Hepatic stellate cell (primary cell): ENCODE measurements around the gene ADCK2.
"Not testable (repeated sequence)": the region's sequence is repeated elsewhere in the genome, so short reads cannot be mapped to it uniquely, and the experiment has no call there.

ENCODE experiments used
- DNase-seq: peaks from one replicate; pipeline ENCODE4 v3.0.0; 2011; ENCODE audit warnings: low spot score

ADCK2 gene

DNA sequence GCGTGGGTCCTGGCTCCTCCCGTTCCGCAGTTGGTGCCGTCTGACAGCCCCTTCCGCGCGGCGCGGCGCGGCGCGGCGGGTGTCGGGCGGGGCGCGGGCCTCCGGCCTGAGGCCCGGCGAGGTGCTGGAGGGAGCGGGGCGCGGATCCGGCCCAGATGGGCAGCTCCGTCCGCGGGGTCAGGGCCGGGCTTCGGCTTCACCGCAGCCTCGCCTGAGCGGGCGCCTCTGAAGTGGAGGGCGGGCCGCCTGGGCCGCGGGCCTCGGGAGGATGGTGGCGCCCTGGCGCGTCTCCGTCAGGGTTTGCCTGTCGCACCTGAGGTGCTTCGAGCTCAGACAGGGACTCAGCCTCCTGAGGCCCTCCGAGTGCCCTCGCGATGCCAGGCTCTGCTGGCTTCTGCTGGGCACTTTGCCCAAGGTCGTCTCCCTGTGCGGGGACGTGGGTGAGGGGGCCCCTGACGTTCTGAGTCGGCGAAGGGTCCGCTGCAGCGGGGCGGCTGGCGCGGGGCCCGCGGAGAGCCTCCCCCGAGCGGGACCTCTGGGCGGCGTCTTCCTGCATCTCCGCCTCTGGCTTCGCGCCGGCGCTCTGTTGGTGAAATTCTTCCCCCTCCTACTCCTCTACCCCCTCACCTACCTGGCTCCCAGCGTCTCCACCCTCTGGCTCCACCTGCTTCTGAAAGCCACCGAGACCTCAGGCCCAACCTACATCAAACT lies 473 bp downstream of the ADCK2 start:
- peak; percentile 48 for DNase-seq

DNA sequence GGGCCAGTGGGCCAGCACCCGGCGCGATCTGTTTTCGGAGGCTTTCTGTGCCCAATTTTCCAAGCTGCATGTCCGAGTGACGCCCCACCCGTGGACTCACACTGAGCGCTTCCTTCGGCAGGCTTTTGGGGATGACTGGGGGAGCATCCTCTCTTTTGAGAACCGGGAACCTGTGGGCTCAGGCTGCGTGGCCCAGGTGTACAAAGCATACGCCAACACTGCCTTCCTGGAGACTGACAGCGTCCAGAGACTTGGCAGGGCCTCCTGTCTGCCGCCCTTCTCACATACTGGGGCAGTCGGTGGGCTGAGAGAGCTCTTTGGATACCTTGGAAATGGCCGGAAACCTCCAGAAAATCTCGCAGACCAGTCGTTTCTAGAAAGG lies 1.0 kb downstream of the ADCK2 start:
- no peak for DNase-seq

DNA sequence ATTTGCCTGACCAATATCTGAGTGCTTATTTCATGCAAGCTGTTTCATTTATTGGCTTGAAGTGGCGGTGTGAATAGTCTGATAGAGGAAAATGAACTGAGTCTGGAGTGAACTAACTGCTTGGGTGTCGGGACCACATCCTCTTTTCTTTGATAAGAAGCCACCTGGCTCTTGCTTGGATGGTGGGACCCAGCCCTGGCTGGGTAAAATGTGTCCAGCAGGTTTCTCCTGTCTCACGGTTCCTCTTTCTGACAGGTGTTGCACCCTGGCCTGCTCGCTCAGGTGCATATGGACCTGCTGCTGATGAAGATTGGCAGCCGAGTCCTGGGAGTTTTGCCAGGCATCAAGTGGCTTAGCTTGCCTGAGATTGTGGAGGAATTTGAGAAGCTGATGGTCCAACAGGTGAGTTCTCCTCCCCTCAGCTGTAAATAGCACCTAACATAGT lies 1.6 kb downstream of the ADCK2 start:
- DNase-seq: no peak

DNA sequence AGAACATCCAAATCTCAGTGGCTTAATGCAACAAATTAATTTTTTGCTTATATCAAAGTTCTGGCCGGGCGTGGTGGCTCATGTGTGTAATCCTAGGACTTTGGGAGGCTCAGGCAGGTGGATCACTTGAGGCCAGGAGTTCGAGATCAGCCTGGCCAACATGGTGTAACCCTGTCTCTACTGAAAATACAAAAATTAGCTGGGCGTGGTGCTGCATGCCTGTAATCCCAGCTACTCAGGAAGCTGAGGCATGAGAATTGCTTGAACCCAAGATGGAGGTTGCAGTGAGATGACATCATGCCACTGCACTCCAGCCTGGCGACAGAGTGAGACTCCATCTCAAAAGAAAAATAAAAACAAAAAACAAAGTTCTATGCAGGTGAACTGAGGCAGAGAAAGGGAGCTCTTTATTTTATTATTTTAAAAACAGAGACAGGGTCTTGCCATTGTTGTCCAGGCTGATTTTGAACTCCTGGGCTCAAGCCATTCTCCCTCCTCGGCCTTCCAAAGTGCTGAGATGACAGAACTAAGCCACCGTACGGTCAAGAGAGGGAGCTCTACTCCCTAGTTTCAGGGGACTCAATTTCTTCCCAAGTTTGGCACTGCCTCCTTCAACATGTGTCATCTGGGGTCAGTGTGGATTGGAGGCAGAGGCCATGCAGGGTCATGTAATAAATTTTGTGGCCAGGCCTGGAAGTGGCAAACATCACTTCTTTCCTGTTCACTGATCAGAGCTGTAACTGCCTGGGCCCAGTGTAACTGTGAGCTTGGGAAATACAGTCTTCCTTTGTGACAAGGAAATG lies 2.4 kb downstream of the ADCK2 start:
- peak; percentile 74 for DNase-seq

DNA sequence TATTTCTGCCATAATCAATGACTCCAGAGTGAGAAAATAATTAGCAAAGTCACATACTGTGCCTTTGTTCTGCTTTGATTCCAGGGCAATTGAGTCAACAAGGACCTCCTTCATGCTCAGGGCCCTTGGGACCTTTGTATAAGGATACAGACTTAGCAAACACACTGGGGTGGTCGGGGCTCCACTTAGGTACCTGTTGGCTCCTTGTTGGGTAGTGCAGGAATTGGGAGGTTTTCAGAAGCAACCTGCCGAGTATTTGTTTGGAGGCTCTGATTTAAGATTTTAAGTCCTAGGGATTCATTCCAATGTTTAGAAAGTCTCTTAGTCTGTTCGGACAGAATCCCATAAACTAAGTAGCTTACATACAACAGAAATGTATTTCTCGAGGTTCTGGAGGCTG lies 3.0 kb downstream of the ADCK2 start:
- DNase-seq: no peak

DNA sequence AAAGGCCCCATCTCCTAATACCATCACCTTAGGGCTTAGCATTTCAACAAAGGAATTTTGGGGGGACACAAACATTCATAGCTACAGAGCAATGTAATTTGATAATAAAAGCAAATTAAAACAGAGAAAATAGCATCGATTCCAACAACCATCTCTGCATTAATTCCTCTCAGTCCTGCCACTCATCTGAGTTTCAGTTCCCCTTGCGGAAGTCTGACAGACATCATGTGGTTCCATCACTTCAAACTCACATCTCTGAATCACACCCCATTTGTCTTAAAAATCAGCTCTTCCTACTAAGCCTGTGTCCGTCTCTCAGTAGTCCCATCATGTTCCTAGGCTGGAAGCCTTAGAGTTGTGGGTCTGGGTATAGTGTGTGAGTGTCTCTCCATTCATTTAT lies 3.6 kb downstream of the ADCK2 start:
- DNase-seq: no peak

DNA sequence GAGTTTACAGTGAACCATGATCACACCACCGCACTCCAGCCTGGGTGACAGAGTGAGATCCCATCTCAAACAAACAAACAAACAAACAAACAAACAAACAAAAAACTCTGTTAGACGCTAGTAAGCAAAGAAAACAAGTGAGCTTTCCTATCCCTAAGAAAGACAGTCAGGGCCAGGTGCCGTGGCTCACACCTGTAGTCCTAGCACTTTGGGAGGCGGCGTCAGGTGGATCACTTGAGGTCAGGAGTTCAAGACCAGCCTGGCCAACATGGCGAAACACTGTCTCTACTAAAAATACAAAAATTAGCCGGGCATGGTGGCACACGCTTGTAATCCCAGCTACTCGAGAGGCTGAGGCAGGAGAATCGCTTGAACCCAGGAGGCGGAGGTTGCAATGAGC lies 4.2 kb downstream of the ADCK2 start:
- not testable (repeated sequence) for DNase-seq

DNA sequence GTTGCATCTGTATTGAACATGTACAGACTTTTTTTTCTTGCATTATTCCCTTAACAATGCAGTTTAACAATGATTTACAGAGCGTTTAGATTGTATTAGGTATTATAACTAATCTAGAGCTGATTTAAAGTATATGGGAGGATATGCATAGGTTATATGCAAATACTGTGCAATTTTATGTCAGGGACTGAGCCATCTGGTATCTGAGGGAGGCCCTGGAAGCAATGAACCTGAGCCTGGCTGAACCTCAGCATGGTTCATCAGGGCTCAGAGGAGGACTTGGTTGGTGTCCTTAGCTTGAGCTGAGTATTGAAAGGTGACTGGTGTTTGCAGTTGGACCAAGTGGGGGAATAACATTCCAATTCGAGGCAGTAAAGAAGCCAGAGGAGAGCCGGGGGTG lies 4.8 kb downstream of the ADCK2 start:
- DNase-seq: no peak

DNA sequence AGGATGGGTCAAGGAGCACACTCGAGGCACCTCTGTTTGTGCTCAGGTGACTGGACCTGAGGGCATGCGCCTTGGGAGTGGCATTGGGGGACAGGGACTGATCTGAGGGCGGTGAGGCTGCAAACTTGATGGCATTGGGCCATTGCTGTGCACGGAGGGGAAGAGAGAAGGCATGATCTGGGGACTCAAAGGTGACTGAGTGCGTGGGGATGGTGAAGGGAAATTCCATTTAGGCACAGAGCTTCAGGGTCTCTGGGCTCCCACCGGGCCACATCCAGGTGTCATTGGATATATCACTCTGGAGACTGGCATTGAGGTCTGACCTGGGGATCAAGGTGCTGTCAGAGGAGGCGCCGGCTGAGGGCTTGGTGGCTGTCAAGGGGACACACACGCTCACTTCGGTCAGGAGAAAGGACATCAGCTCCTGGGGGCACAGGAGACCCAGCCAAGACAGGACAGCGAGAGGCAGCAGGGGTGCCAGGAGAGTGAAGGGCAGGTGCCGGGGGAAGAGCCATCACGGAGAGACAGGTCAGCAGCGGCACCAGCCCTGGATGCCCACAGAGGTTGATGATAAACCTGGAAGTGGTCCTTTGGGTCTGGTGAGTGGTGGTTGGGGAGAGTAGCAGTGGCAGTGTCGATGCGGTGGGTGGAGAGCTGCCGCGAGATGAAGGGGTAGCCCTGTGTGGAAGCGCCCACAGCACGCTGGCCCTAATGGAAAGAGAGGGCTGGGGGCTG lies 5.5 kb downstream of the ADCK2 start:
- no peak for DNase-seq

DNA sequence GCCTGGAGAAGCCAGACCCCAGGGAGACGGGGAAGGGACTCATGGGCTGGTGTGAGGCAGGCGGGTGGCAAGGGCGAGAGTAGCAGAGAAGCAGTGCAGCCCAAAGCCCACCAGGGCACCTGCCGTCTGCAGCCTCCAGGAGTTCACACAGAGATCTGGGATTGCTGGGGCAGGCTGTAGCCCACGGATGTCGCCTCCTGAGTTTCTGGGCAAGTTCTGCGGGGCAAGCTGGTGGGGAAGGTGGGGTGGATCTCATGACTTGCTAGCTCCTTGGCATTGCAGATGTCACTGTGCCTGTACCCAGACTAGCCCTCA lies 6.0 kb downstream of the ADCK2 start:
- no peak for DNase-seq

DNA sequence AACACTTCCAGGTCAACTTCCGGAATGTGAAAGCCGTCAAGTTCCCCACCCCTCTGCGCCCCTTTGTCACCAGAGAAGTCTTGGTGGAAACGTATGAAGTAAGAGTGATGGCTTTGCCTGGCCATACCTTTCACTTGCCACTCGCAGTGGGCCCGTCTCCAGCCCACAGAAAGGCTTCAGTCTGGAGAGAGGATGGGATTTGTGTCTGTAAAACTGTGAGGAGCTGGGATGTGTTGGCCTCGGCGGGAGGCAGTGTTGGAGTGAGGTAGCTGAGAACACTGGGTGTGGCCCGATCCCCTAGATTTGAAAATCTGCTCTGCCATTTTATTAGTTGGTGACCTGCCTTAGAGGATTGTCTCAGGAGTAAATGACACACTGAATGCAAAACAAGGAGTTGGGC lies 6.4 kb downstream of the ADCK2 start:
- DNase-seq: no peak

DNA sequence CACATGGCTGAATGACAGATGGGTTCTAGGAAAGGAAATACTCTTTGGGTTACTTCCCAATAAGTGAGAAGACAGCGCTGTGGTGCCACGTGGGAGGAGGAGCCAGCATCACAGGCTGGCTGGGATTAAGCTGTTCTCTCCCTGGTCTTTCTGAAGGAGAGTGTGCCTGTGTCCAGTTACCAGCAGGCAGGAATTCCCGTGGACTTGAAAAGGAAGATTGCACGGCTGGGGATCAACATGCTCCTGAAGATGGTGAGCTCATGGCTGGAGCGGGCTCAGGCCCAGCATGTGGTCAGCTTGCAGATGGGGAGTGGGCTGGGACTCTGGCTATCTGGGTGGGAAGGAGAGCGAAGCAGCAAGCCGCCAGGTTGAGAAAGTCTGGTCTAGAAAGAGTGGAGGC lies 8.1 kb downstream of the ADCK2 start:
- DNase-seq: no peak

DNA sequence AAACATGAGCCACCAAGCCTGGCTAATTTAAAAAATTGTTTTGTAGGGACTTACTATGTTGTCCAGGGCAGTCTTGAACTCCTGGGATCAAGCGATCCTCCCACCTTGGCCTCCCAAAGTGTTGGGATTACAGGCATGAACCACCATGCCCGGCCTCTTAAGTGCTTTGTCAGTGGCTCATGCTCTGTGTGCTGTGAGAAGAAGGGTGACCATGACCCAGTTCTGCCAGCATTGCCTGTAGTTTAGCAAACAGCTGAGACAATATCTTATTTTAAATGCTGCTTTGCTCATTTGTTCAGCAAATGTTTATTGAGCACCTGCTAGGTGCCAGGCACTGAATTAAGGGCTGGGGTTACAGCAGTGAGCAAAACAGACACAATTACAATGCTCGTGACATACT lies 9.0 kb downstream of the ADCK2 start:
- no peak for DNase-seq

DNA sequence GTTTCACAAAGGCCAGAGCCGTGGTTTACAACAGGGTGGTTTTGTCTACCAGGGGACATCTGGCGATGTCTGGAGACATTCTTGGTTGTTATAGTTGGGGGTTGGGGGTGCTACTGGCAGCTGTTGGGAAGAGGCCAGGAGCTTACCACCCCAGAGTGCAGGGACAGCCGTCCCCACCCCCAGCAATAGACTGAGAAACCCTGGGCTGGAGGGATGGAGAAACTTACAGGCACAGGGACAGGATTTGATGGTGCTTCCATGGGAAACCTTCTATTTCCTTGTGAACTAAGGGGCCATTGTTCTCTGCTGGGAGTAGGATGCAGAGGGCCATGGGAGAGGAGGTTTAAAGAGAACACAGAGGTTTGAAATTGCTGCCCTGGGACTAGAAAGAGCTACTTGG lies 10.9 kb downstream of the ADCK2 start:
- no peak for DNase-seq

DNA sequence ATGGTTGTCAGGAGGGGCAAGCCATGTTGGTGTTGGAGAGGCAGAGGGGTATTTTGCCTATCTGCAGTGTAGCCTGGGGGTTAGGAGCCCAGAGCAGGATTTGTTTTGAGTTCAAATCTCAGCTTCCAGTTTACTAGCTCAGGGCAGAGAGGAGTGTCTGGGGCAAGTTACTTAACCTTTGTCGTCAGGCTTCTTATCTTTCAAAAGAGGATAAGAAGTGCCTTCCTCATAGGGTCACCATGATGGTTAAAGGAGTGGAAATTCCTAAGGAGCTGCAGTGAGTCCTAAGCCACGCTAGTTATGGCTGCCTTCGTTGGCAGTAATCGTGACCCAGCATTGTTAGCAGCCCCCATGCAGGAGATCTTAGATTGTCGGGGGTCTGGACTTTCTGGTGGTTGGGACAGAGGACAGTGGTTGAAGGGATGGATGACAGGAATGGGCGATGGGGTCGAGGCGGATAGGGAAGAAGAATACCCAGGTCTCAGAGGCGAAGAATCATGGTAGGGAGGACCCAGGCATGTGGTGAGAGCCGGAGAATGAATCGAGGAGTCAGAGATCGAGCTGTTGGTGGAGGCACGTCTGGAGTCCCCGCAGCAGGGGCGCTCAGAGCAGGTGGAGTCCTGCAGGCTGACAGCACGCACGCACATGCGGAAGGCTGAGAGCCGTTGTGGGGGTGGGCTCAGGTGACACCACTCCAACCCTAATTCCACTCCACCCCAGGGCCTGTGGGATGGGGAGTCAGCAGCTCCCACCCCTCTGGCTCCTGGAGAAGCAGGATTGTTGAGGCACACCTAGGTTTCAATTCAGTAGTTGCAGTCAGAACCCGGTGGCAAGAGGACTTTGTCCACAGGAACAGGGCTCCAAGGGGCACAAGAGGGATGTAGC lies 11.6 kb downstream of the ADCK2 start:
- no peak for DNase-seq

DNA sequence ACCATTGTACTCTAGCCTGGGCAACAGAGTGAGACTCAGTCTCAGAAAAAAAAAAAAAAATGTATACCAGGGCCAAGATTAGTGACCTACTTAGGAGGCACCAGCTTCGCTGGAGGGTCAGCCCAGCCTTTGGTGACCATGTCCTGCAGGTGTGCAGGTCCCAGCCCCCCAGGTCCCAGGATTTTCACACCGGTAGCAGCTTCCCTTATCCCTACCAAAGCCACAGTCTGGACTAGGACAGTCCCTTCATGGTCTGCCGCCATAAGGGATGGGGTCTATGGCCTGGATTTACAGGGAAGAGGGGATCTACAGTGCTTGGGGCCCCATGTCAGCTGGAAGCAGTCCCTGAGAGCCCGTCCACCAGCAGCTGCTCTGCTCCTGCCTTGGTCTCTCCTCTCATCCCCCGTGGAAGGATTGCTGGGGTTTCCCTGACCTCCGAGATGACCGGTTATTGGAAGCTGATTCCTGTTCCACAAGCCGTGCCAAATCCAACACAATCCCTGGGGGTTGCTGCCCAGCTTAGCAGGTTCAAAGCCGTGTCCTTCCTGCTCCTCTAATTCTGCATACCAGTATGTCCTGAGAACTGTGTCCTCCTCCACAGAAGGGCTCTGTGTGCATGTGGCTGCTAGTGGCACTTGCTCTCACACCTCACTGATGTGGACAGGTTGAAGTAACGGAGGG lies 12.8 kb downstream of the ADCK2 start:
- no peak for DNase-seq

DNA sequence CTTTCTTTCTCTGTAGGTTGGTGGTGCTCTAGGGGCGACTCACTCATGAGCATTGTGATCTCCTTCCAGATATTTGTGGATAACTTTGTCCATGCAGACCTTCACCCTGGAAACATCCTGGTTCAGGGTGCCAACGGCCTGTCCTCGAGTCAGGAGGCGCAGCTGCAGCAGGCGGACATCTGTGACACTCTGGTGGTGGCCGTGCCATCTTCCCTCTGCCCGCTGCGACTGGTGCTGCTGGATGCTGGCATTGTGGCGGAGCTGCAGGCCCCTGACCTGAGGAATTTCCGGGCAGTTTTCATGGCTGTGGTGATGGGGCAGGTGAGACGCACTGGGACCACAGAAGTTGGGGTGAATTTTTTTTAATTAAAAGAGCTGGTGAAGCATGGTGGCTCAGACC lies 14.2 kb downstream of the ADCK2 start:
- DNase-seq: no peak

DNA sequence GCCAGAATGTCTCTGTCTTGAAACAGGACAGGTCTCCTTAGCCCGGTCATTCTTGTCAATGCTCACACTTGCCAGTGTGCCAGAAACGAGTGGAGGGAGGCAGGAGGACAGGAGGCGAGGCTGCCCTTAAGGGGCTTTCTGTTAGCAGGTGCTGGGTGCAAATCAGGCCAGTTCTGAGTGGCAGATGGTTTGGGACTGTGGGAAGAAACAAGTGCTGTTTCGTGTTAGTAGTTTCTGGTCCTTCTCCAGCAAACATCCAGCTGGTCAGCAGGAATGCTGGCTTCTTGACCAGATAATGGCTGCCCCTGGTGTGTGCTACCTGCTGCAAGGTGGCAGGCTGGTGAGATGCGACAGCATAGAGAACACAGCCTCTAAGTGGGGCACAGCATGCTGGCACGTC lies 15.6 kb downstream of the ADCK2 start:
- no peak for DNase-seq

DNA sequence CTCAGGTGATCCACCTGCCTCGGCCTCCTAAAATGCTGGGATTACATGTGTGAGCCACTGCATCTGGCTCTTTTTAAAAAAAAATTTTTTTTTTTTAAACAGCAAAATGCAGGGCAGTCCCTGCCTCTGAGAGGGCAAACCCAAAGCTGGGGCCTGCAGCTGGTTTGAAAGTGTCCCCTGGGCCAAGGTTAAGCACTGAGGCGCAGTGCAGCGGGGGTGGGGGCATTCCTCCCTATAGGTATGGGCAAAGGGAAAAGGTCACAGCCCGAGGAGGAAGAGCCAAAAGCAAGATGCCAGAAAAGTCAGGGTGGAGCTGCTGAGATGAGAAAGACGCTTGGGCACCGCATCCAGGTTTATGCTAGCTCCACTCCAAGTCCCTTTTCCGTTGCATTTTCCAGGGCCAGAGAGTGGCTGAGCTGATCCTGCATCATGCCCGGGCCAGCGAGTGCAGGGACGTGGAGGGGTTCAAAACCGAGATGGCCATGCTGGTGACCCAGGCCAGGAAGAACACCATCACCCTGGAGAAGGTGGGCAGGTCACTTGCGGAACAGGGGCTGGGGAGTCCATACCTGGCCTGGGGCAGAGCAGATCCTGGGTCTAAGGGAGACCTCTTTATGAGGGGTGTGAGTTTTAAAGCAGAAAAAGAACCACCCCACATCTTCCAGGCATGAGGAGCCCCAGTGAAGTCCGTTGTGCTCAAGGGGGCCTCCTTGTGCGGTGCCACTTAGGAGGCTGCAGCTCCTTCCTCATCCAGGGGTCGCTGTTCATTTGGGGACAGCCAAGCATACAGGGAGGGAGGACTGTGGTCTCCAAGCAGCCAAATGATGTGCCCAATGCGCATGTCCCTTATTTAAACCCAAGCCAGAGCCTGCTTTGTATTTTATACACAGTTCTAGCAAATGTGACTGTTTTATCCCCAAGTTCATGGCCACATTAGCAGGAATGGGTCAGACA lies 16.7 kb downstream of the ADCK2 start:
- DNase-seq: no peak

DNA sequence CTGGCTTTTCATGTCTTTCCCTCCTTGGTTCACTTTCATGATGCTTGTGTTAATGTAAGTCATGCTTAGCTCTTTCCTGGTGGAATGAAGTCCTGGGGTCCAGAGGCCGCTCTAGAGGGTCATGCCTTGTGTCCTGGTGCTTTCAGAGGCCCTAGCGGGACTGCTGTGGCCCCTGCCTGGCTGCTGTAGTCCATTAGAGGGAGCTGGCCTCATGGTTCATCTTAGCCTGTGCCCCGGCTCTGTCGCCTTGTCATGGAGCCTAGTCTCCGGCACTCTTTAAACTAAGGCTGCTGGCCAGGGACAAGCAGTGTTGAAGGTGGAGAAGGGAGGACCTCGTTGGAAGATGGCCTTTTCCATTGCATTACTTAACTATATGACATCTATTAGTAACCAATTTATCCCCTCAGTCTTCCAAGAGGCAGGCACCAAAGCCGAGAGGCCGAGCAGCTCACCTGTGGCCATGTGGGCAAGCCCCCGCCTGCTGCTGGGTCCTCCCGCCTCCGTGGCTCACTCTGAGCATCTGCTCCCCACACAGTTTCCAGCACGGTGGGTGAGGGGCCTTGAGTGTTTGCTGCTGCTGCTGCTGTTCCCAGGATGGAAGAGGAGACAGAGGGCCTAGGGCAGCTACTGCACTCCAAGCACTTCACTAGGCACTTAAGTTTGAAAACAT lies 18.8 kb downstream of the ADCK2 start:
- no peak for DNase-seq
